Suppressor macrophage (primary cell): ENCODE data around the gene TBX3.
A peak's percentile ranks its signal among the peaks of the same experiment; 100 is the strongest.

ENCODE experiments used
- DNase-seq, 4 experiments: peaks; one replicate each; pipeline ENCODE4 v3.0.0-alpha.2; 2020 to 2022

TBX3 gene

DNA sequence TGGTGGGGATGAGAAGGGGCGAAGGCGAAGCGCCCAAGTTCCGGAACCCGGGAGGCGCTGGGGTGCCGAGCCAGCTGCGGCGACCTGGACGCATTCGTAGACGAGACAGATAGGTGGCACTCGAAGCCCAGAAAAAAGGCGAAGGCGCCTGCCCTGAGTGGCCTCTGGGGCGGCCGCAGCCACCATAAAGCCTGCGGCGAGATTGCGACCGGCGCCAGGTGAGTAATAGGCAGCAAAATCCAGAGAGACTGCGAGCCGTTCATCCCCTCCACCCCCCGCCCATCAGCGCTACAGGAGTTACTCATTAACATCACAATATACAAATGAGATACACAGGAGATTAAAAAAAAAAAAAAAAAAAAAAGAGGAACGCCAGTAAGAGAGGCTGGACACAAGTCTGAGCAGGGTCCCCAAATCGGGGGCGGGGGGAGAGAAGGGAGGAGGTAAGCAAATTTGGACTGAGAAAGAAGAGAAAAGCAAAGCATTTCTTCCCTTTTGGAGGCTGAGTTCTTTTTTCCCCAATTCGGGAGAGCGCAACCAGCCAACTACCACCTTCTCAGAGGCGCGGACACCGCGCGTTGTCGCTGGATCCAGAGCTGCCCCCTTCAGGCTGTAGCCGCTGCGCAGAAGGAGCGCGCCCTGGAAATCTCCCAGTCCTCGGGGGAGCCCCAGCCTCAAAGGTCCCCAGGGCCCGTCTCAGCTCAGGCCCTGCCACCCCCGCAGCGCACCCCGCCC lies 15.7 kb downstream of the TBX3 start:
- peak; percentile 50 to 82 (median 60) for DNase-seq

DNA sequence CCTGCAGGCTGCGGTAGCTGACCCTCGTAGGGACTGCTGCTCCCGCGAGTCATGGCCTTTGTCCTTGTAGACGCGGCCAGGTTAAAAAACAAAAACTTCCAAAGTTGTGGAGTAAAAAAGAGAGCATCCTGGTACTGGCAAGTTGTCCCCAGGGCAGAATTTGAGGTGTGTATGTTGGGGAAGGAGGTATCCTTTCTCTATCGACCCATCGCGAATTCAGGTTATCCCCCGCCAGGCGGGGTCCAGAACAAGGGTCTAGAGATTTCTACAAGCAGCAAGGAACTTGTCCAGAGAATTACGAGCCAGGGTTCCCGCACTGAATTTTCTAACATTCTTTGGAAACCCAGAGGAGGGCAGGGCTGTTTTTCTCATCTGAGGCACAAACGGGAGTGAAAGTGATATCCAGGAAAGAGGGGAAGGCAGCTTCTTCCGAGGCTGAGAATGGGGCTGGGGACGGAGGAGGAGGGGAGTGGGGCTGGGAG lies 16.3 kb downstream of the TBX3 start:
- DNase-seq, result no peak

DNA sequence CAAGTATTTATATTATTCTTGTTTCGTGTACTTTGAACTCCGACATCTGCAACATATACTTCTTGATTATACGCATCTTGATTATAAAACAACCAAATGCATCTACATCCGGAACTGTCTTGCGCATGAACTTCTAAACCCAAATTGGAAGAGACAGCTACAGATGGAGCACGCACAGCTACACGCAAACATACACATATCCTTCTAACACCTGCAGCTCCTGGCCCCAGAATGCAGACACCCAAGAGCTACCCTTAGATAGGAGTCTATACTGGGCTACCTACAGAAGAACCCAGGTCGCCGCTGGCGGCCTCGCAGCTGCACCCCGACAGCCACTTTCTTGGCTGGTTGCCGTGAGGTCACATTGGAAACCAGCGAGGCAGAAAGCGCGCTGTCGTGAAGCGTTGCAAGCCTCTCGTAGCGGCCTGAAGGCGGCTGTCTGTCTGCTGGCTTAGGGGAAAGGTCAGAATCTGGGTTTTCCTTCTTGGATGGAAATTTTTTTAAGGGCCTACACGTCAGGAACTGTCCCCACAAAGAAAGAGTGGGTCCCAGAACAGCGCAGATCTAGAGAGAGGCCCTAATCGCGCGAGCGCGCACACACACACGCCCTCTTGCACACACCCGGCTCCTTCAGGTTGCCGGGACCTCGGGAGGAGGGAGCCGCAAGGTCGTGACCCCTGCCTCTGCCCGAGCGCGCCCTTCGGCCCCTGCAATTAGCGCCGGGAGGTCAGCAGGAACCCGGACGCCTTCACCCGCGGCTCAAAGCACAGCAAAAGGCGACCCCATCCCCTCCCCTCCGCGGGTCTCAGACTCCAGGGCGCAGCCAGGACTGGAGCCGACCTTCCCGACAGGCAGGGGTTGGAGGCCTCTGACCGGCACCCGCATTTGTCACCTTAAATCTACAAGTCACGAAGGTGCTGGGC lies 17.0 kb downstream of the TBX3 start:
- no peak for DNase-seq

DNA sequence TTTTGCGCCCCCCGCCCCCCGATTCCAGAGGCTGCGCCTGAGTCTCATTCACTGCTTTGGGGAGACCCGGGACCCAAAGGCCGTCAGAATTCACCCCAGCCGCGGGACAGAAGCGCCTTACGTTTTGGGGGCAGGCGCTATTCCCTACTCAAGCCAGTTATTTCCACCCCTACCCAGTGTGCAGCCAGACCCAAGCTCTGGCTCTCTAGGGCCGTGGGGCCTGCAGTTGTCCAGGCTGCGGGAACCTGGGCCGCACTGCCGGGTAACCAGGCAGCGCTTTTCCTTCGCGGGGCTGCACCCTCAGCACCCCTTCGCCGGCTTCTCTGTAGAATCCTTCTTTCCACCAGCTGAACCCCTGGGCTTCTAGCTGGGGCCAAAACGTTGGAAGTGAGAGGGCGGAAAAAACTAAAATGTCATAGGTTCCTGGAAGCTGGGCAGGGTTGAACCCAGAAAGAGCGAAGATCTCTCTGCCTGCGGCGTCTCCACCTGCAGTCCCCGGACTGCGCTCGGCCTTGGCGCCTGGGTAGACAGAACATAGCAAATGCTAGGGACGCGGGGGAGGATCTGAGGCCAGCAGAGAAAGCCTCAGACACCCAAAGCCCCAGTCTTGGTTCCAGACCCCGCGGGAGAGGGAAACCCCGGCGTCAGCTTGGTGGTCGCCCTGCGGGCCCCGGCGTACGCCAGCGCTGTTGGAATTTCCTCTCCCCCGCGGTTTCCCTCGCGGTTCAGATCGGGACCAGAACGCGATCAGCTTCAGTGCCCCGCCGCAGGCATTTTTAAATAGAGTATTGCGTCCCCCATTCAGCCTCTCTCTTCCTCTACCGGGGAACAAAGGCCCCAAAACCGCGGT lies 18.3 kb downstream of the TBX3 start:
- no peak for DNase-seq

DNA sequence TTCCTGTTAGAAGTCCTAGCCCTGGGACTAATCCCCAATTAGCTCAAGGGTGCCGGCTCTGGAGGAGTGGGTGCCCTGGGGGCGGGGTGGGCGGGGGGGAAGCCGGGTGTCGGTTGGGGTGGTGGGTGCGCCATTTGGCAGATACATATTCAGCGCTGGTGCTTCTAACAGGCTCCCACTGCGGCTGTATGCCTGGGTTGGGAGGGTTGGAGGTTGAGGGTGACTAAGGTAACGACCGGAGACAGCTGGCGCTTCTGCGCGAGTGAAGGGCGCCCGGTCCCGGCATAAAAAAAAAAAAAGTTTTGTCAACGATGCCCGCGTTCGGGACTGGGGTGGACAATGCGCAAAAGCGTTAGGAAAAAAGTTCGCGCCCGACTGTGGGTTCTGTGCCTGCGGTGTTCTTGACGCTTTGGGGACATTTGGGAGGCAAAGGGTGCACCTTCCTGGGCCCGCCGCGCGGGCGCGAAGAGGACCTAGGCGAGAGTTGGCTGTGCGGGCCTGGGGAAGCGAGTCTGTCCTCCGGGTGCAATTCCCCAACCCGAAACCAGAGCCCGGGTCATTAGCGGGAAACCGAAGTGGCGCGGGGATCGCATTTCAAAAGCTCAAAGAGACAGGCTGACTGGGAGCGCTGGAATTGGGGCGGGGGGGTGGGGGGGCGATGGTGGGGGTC lies 19.2 kb downstream of the TBX3 start:
- no peak for DNase-seq

DNA sequence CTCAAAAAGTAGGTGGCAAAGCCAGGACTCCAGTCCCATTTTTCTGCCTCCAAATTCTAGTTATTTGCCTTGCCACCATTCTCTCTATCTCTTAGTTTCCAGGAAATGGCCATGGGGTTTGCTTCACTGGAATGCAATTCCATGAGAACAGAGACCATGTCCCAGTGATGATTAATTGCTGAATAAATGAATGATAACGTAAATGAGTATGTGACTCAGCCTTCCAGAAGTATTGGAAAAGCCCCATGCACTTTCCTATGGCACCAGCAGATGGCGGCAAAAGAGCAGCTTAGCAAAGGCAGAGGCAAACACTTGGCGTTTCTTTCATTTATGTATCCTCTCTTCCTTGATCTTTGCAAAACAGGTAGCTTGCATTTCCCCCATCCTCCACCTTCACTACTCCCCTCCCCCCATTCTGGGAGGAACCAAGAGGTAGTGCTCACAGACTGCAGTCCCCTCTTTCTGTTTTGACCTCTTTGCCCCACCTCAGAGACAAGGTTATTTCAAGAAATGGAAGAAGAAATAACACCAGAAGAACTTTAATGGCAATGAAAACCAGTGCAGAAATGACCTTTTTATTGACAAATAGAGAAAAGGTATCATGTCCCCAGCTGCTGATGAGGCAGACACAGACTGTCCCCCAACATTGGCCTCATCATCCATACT lies 21.3 kb downstream of the TBX3 start:
- peak; percentile 65 to 80 (median 75) for DNase-seq

DNA sequence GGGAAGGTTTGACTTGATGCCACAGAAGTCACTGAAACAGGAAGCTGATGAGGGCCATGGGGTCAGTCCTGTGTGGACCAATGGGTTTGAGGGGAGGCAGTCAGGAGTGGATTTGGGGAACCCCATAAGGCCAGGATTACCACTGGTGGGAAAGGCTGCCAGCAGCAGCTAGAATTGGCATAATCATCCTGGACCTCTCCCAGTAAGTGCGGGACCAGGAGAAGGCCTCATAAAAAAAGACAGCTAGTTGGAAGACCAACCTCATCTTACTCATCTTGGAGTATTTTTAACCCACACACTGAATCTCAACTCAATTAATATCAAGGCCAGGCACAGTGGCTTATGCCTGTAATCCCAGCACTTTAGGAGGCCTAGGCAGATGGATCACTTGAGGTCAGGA lies 22.7 kb downstream of the TBX3 start:
- DNase-seq, result no peak

DNA sequence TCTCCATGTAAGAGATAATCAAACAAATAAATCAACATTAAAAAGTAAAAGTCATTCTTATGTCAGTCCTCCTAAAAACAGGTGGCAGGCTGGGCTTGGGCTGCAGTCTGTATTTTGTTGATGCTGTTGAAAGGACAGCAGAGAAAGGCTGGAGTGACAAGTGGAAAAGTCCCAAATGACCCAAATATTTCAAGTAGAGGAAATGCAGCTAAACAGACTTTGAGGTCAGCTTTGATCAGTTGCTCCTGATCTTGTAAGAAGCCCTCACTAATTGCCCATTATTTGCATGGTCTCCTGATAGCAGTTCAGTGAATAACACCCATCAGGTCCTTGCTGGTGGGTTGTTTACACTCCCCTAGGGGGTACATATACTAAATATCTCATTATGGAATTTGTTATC lies 24.9 kb downstream of the TBX3 start:
- no peak for DNase-seq

DNA sequence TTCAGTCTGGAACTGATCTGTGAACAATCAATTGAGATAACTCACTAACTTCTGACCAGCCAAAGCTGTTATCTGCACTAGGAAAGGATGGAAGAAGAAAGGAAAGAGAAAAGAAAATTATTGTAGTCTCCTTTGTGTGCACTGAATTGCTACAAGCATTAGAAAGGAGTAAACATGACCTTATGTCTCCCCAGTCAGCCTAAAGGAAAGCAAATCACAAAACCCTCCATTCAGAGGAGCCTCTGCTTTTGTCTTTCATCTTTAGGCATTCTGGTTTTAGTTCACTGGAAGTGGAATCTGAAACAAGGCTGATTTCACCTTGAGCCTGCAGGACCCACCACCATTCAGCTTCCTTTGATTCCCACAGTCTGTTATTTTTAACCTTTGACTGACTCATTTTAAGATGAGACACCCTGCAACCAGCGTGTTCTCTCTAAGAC lies 26.0 kb downstream of the TBX3 start:
- no peak for DNase-seq

DNA sequence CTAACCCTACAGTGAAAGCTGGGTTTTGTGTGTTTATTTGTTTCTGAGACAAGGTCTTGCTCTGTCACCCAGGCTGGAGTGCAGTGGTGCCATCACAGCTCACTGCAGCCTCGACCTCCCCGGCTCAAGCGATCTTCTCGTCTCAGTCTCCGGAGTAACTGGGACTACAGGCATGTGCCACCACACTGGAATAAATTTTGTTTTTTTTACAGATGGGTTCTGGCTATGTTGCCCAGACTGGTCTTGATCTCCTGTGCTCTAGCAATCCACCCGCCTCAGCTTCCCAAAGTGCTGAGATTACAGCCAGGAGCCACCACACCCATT lies 26.4 kb downstream of the TBX3 start:
- DNase-seq, result no peak

DNA sequence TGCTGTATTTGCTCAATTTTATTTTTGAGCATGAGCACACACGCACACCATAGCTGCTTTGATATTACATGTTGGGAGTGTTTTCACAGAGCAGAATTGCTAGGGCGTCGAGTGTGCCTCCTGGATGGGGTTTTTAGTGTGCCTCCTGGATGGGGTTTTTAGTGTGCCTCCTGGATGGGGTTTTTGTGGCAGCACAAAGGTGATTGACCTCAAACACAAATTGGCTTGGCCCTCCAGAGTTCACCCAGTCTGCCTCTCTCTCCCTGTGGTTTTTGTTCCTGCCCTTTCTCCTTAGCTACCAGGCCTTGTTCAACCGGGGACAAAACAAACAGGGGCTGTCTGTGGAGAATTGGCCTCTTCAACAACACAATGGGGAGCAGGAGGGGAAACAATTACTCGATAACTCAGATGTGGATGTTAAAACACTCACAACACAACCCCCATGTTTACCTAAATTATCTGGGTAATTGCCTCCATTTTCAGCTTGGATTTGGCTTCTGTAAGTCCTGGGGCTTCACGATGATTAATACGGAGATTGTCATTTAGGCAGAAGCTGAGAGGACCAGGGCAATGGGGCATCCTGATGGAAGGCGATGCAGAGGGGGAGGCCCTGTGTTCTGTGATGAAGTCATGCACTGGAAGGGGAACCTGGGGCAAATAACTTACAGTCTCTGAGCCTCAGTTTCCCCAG lies 26.9 kb downstream of the TBX3 start:
- no peak for DNase-seq

DNA sequence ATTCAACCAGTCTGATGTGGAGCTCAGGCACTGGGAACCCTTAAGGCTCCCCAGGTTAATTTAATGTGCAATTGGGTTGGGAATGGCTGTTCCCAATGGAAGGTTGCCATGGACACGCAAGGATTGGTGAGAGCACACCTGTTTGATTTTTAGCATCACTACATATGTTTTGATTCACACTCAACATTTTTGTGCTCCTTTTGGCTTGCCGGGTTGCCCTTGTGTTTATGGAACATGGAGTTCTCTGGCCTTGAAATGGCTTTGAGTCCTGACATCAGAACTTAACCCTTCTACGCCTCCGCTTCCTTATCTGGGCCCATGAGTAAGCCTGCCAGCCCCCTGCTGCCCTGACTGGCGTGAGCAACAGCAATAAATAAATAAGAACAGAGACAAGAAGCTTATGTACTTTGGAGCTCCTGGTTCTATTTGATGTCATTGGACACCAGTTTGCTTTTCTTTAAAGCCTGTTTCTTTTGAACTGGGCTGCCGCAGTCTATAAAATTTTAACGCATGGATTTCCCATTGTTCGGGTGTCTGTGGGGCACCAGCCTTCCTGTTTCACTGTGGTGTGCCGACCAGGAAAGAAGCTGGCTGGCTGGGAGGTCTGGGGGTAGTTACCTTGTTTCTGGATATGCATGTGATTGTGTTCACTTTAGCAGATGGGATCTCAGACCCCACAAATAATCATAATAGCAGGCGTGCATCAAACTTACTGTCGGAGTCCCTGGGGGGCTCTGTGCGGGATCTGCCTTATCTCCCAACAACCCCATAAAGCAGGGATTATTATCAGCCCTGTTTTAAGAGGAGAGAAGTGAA lies 27.8 kb downstream of the TBX3 start:
- no peak for DNase-seq

DNA sequence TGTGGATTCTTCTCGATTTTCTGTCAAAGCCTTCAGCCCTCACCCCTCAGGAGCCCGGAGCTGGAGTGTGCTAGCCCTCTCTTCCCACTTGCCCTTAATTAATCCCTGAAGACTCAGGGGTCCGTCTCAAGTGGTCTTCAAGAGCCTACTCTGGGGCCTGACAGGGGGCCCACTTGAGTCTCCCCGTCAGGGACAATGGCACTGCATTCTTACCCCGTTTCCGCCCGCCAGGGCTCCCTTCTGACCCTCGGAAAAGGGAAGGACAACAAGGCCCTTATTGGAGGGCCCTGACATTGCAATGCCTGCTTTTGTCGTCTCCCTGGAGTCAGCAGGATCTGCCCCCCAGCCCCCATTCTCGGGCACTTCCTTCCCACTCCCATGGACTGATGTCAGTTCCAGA lies 34.4 kb downstream of the TBX3 start:
- DNase-seq, result no peak

DNA sequence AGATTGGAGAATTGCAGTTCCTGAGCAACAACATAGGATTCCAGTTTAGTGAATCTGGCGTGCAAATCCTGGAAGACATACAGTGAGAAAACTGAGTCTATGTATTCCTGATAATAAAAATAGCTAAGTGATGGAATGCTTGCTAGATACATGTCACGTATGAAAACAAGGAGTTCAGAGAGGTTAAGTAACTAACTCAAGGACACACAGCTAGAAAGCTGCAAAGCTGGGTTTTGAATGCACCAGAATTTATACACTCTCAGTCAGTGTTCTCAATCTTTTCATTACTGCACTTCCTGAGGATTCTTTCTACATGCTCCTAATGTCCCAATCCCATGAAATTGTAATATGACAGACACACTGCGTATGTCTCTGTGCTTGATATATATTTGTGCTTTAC lies 35.3 kb downstream of the TBX3 start:
- DNase-seq, result no peak

DNA sequence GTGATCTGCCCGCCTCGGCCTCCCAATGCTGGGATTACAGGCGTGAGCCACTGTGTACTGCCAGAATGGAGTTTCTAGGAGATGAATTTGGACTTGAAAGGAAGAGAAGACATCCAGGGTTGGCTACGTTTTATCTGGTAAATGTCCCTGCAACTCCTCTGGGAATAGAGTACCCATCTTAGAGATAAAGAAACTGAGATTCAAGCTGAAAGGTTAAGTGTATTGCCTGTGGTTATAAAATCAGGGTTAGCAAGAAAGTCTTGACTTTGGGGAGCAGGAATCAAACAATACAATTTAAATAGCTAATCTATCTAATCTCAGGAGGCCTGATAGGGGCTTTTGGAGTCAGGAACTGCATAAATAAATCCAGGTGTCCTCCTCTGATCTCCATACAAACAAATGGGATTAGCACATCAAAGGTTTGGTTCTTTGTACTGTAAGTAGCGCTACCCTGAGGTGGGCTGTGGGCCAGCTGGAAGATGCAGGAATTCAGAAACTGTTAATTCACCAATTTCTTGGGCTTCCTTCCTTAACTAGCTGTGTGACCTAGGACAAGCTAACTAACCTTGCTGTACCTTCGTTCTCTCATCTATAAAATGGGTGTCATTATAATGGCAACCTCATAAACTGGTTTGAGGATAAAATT lies 45.1 kb downstream of the TBX3 start:
- no peak for DNase-seq

DNA sequence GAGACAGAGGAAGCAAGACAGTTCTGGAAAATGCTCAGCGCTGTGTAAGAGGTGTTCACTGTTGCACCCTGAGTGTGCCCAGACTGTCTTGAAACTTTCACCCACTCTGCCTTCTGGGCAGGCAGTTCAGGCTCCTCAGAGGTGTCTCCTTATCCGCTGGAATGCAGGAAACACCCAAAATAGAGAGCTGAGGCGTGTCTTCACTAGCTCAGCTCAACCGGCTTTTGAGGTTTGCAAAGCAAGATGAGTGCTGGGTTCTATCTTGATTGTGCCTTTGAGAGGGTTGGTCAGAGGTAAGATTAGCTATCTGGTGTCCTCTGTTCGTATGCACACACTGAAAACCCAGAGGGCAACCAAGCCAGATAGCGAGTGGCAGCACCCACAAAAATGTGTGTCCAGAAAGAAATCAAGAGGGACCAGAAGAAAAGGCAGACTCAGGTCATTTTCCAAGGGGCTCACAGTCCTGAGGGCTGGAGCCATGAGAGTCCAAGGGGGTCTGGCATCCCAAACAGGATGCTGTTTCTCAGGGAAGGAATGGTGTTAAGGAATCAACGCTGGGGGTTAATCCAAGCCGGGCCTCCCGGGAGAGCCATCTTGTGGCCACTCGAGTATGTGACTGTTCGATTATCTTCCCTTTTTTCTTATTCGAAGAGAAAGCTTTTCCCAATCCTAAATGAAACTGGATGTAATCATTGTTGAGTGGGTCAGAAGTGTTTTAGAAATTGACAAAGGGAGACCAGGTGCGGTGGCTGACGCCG lies 47.1 kb downstream of the TBX3 start:
- peak in 3 of 4 experiments; percentile 8 to 18 (median 11) for DNase-seq

DNA sequence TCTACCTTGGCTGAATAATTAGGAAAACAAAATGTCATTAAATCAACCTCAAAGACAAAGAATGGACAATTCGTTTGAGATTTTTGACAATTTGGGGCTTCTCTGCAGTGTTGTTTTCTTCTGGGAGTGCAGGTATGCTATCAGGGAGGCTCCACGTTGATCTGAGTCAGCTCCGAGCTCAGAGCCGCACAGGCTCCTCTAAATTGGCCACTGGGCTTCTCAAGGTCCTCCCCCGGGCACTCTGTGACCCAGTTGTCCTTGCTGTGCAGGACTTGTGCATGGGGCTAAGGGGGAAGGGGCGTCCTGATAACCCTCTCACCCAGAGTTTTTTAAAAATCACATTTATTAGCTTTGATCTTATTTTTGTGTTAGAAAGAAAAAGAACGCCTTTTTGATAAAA lies 52.7 kb downstream of the TBX3 start:
- DNase-seq, result no peak

DNA sequence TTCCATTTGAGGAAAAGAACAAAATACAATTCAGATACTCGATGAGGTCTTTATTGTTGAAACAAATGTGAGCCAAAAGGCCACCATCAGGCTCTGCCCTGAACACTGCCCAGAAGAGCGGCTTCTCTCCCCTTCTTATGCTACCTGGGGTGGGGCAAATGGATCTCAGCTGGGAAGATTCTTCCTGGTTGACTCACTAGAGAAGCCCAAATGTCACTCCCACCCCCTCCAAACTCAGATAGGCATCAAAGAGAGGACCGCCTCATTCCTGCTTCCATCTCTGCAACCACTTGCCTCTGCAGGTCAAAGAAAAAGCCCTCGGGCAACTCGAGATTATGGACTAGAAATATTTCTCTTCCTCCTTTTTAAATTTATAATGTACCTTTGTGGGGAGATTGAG lies 55.8 kb downstream of the TBX3 start:
- no peak for DNase-seq

DNA sequence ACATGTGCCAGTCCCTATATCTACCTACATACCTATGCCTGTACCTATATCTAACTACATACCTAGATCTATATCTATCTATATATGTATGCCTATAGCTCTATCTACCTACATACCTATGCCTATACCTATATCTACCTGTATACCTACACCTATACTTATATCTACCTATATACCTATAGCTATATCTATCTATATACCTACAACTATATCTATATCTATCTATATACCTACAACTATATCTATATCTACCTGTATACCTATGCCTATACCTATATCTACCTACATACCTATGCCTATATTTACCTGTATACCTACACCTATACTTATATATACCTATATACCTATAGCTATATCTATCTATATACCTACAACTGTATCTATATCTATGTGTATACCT lies 56.6 kb downstream of the TBX3 start:
- no peak for DNase-seq
